ENCODE results near the gene VPS25.

The VPS25 gene

GRCh38 chr17:42795465-42795864, 22.2 kb downstream of the VPS25 start:
- DNase-seq (ENCODE audit: low spot score) = no peak

GRCh38 chr17:42796066-42796758, 23.0 kb downstream of the VPS25 start:
- no peak for DNase-seq (ENCODE audit: low spot score)

GRCh38 chr17:42797067-42798007, 24.1 kb downstream of the VPS25 start:
- no peak for DNase-seq (ENCODE audit: low spot score)

- DNase-seq (ENCODE audit: low spot score) = no peak
Observed at GRCh38 chr17:42798011-42798382, 24.7 kb downstream of the VPS25 start.

- peak; percentile 79 for DNase-seq (ENCODE audit: low spot score)
Observed at GRCh38 chr17:42798383-42799380, 25.4 kb downstream of the VPS25 start, which contains the start of the genes CNTD1 and COA3. Gene CNTD1, plus strand, starts transcription at chr17:42798861. Its CDS starts 207 bp downstream, at chr17:42799068. Gene COA3, minus strand, starts transcription at chr17:42798704. Its CDS starts 23 bp downstream, at chr17:42798681.

GRCh38 chr17:42803074-42803883, 30.0 kb downstream of the VPS25 start:
- no peak for DNase-seq (ENCODE audit: low spot score)

GRCh38 chr17:42804918-42805367, 31.7 kb downstream of the VPS25 start:
- no peak for DNase-seq (ENCODE audit: low spot score)

GRCh38 chr17:42806249-42806648, 33.0 kb downstream of the VPS25 start:
- no peak for DNase-seq (ENCODE audit: low spot score)

- DNase-seq (ENCODE audit: low spot score) = no peak
Observed at GRCh38 chr17:42809250-42809649, 36.0 kb downstream of the VPS25 start.

GRCh38 chr17:42814633-42815399, 41.6 kb downstream of the VPS25 start:
- no peak for DNase-seq (ENCODE audit: low spot score)

GRCh38 chr17:42817866-42818265, 44.6 kb downstream of the VPS25 start:
- no peak for DNase-seq (ENCODE audit: low spot score)

GRCh38 chr17:42818379-42818778, 45.1 kb downstream of the VPS25 start:
- no peak for DNase-seq (ENCODE audit: low spot score)

- peak; percentile 76 for DNase-seq (ENCODE audit: low spot score)
Observed at GRCh38 chr17:42819939-42820535, 46.8 kb downstream of the VPS25 start.

- DNase-seq (ENCODE audit: low spot score) = no peak
Observed at GRCh38 chr17:42821176-42821575, 47.9 kb downstream of the VPS25 start.

- DNase-seq (ENCODE audit: low spot score) = no peak
Observed at GRCh38 chr17:42827472-42827871, 54.2 kb downstream of the VPS25 start.
